H1 (cell line): ENCODE data around the gene NAT10. TPM values are rescaled to one million over a fixed set of nuclear protein-coding genes. Genes with fewer than 3 reads are reported as not detected.

Source experiments
- MAX ChIP-seq: IDR thresholded peaks from 2 replicates; pipeline ENCODE4 v1.6.1; 2012; ENCODE audit warnings: inconsistent platforms
- SAP30 ChIP-seq: fragments of 300-600 bp; sonication (generic); IDR thresholded peaks from 2 replicates; pipeline ENCODE4 v1.7.1; 2012; ENCODE audit warnings: low read length, moderate library complexity, mild to moderate bottlenecking, inconsistent platforms; ENCODE audit not compliant: insufficient read depth, insufficient replicate concordance
- TEAD4 ChIP-seq: IDR thresholded peaks from 2 replicates; pipeline ENCODE4 v1.6.1; 2012; ENCODE audit warnings: low read depth, low read length, inconsistent platforms, mixed read lengths
- USF2 ChIP-seq: IDR thresholded peaks from 2 replicates; pipeline ENCODE4 v1.6.1; 2011; ENCODE audit warnings: low read length, improper control_type of control experiment
- YY1 ChIP-seq: IDR thresholded peaks from 2 replicates; pipeline ENCODE4 v1.6.1; 2011; ENCODE audit warnings: low read depth, mild to moderate bottlenecking, low read length
- polyA plus RNA-seq, 7 experiments: library from polyadenylated mRNA; depleted of rRNA in 3 of 7; stranded (reverse) in 5 of 7; unstranded in 2 of 7; fragments of >200 nt in 5 of 7; fragments of 200-250 nt in 2 of 7; gene quantifications; 1 replicate in 5 of 7; 2 replicates in 1 of 7; 4 replicates in 1 of 7; pipeline versions ENCODE4 v1.2.1 to v1.2.3, GENCODE V29; 2011 to 2013; ENCODE audit warnings: missing spikeins in 2 of 7, mixed read lengths in 2 of 7
- total RNA-seq: library from RNA; stranded (reverse); fragmentation: NEBNext Ultra II Directional; extraction: Animal tissue kit (Norgen Biotek cat#: 25700); gene quantifications from 2 replicates; pipeline ENCODE4 v1.2.1, GENCODE V29; 2021

NAT10 gene
- total and polyA plus RNA-seq, 2 of the 8 experiments (the other 6 are each of a cell fraction or from before 2014, with no cell fraction given) = 66.3 to 89.6 TPM

- TF ChIP-seq YY1 (no peak), SAP30 (no peak), TEAD4 (no peak), USF2 (no peak), MAX (no peak)
These were observed 61.6 kb downstream of the NAT10 start (continued) for GRCh38 chr11:34166806-34167740.
